Duodenal mucosa (tissue), 2 donors: ENCODE results near the gene LTK.

ENCODE experiments used
- H3K27ac ChIP-seq: one replicate; pipeline ENCODE4 v1.7.0; 2013; ENCODE audit warnings: low read depth, low read length
- H3K27me3 ChIP-seq, 2 donors: one replicate each; pipeline ENCODE4 v1.7.0; 2013; ENCODE audit warnings: low read length in 2 of 2, control low read depth in 1 of 2; ENCODE audit not compliant: insufficient read depth in 2 of 2, control insufficient read depth in 1 of 2
- H3K36me3 ChIP-seq, 2 donors: one replicate each; pipeline ENCODE4 v1.7.0; 2013; ENCODE audit warnings: low read length in 2 of 2, control low read depth in 1 of 2; ENCODE audit not compliant: insufficient read depth in 2 of 2, control insufficient read depth in 1 of 2
- H3K4me1 ChIP-seq, 2 donors: one replicate each; pipeline ENCODE4 v1.7.0; 2013; ENCODE audit warnings: low read length in 2 of 2, control low read depth in 1 of 2; ENCODE audit not compliant: insufficient read depth in 2 of 2, control insufficient read depth in 1 of 2
- H3K4me3 ChIP-seq, 2 donors: one replicate each; pipeline ENCODE4 v1.7.0; 2013; ENCODE audit warnings: low read length in 2 of 2, low read depth in 1 of 2
- H3K9ac ChIP-seq, 2 donors: one replicate each; pipeline ENCODE4 v1.7.0; 2013; ENCODE audit warnings: low read length in 2 of 2, low read depth in 1 of 2
- H3K9me3 ChIP-seq, 2 donors: one replicate each; pipeline ENCODE4 v1.7.0; 2013; ENCODE audit warnings: low read length in 2 of 2, control low read depth in 1 of 2; ENCODE audit not compliant: control insufficient read depth in 1 of 2

LTK gene

DNA sequence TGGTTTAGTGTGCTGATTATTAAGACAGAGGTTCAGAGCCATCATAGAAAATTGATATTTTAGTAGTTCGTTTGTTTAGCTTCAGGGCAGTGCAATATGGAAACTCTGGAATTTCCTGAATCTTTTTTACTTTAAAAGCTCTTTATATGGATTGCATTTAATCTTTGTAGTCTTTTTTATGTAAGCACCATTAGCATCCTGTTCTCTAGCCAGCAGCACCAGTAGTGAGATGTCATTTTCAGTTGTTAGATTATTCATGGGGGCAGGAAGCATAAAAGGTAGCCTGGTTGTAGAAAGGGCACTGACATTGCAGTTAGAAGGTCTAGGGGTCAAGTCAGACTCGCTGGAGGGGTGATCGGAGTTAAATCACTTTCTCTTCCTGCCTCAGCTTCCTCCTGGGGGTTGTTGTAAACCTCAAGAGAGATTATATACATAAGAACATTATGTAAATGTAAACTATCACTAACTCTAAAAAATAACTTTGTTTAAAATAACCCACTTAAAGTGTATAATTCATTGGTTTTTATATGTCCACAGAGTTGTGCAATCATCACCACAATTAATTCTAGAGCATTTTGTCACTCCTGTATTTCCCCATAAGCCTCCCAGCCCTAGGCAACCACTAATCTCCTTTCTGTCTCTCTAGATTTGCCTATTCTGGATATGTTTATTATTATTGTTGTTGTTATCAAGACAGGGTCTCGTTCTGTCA is 51.4 kb downstream of the LTK start:
- Histone ChIP-seq H3K4me1 (no peaks in the 10 kb centered on the region), H3K9ac (no peak overlapping the region), H3K27me3 (no peaks in the 10 kb centered on the region), H3K36me3 (peaks cover 17 to 44% of the 10 kb centered on the region in 2 donors), H3K4me3 (no peak overlapping the region), H3K27ac (no peak overlapping the region), H3K9me3 (no peaks in the 10 kb centered on the region)
